ENCODE results near the gene IGSF8.

IGSF8 gene

DNA sequence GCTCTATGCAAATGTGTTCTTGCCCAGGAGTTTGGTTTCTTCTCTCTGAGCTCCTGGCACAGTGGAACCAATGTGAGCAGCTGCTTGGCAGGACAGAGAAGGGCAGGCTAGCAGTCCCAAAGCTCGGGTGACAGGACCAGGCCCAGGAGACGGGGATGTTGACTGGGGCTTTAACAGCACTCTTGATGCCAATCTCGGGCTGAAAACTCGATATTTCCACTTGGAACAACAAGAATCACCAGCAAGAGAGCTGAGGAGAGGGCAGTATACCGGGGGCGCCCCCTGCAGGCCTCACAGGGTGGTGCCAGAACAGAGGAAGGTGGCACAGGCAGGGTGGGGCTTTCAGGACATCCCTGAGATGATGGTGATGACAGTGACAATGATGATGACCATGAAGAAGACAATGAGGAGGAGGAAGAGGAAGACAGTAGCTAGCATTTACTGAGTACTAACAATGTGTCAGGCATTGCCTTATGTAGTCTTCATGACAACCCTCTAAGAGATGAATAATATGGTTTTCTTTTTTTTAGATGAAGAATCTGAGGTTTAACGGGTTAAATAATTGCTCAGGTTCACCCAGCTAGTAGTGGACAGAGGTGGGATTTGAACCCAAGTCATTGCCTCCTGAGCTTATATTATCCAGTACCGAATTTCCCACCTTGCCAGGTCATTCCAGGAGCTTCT lies 19.8 kb downstream of the IGSF8 start:
- DNase-seq (peak; percentile 73), ATAC-seq (peak; percentile 87)
- Mint-ChIP-seq H3K36me3 (ENCODE audit: low read depth) (no peaks in the 10 kb centered on the region), H3K27ac (no peak overlapping the region), H3K4me1 (peaks cover 19% of the 10 kb centered on the region), H3K27me3 (peaks cover 59% of the 10 kb centered on the region), H3K9me3 (no peaks in the 10 kb centered on the region), H3K4me3 (no peak overlapping the region)

- Mint-ChIP-seq H3K27ac (no peak overlapping the region), H3K36me3 (ENCODE audit: low read depth) (no peaks in the 10 kb centered on the region), H3K9me3 (no peaks in the 10 kb centered on the region), H3K27me3 (peaks cover 55% of the 10 kb centered on the region), H3K4me1 (peaks cover 19% of the 10 kb centered on the region), H3K4me3 (no peak overlapping the region)
- DNase-seq (no peak), ATAC-seq (no peak)
Measured at GRCh38 chr1:160077486-160077885, 20.9 kb downstream of the IGSF8 start.

- no peak overlapping the region for H3K27ac Mint-ChIP-seq
- H3K36me3 Mint-ChIP-seq (ENCODE audit: low read depth), result no peaks in the 10 kb centered on the region
- no peak overlapping the region for H3K4me3 Mint-ChIP-seq
- peaks cover 19% of the 10 kb centered on the region for H3K4me1 Mint-ChIP-seq
- no peak for ATAC-seq
- DNase-seq, result no peak
- H3K27me3 Mint-ChIP-seq, result peaks cover 55% of the 10 kb centered on the region
- no peaks in the 10 kb centered on the region for H3K9me3 Mint-ChIP-seq
Measured at GRCh38 chr1:160076295-160076694, 22.1 kb downstream of the IGSF8 start.

DNA sequence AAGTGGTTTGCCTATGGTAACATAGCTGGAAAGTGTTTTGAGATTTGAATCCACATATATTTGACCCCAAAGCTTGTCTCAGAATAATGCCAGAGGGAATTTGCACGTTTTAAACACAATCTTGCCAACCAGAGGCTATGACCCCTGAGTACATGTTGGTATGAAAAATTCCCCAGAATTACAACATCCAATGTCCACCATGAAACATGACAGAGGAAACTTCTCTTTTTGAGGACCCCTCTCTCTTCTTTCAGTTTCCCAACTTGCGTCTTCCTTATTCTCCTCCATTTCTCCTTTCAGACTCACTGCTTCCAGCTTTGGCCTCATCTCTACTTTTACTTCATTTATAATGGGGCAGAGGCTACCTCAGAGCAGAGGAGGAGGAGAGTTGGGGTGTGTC lies 22.6 kb downstream of the IGSF8 start:
- Mint-ChIP-seq H3K9me3 (no peaks in the 10 kb centered on the region), H3K36me3 (ENCODE audit: low read depth) (no peaks in the 10 kb centered on the region), H3K4me1 (peaks cover 14% of the 10 kb centered on the region), H3K27ac (no peak overlapping the region), H3K4me3 (no peak overlapping the region), H3K27me3 (peaks cover 53% of the 10 kb centered on the region)
- ATAC-seq (no peak), DNase-seq (no peak)

DNA sequence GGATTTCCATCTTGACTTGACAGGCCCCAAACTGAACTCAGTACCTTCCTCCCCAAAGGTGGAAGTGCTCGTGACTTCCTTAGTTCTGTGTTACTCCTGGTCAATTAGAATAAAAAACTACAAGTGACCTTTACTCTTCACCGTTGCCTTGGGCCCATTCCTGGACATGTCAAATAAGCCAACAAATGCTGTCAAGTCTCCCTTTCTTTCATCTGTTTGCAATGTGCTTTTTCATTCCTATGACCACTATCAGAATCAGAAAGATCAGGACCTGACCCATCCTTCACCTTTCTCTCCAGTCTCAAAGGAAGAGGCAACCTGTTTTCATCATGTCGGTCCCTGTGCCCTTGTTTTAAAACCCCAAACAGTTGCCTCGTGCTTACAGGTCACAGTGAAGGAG lies 23.6 kb downstream of the IGSF8 start:
- H3K27me3 Mint-ChIP-seq, result peaks cover 50% of the 10 kb centered on the region

DNA sequence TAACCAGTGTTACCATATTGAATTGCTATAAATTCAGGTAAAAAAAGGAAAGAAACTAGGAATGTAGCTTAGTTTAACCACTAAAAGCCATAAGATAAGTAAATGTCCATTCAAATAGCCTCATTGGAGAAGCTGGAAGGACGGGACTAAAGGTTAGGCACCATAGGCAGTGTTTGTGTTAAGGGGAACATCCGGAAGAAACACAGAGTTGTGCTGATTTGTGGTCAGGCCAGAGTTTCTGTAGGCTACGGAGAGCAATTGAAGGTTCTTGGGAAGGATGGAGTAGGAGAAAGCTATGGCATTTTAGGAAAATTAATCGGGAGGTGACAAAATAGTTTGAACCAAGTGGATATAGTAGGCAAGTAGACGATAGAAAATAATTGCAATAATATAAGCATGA lies 27.1 kb downstream of the IGSF8 start:
- DNase-seq (no peak), ATAC-seq (no peak)
- Mint-ChIP-seq H3K36me3 (ENCODE audit: low read depth) (no peaks in the 10 kb centered on the region), H3K4me1 (peaks cover 8% of the 10 kb centered on the region), H3K27ac (no peak overlapping the region), H3K27me3 (peaks cover 37% of the 10 kb centered on the region), H3K4me3 (no peak overlapping the region), H3K9me3 (no peaks in the 10 kb centered on the region)

More for the DNA sequence above, 23.6 kb downstream of the IGSF8 start:
- H3K4me1 Mint-ChIP-seq, result peaks cover 11% of the 10 kb centered on the region
- no peaks in the 10 kb centered on the region for H3K9me3 Mint-ChIP-seq
- no peak overlapping the region for H3K4me3 Mint-ChIP-seq
- ATAC-seq (no peak), DNase-seq (no peak)
- no peaks in the 10 kb centered on the region for H3K36me3 Mint-ChIP-seq (ENCODE audit: low read depth)
- H3K27ac Mint-ChIP-seq, result no peak overlapping the region

- Mint-ChIP-seq H3K27me3 (peaks cover 32% of the 10 kb centered on the region), H3K4me3 (peak overlapping the region; percentile 85), H3K27ac (no peak overlapping the region), H3K4me1 (peaks cover 8% of the 10 kb centered on the region), H3K36me3 (ENCODE audit: low read depth) (no peaks in the 10 kb centered on the region), H3K9me3 (no peaks in the 10 kb centered on the region)
- DNase-seq (peak; percentile 79), ATAC-seq (peak; percentile 81)
Measured at GRCh38 chr1:160070243-160071163, 27.9 kb downstream of the IGSF8 start.

GRCh38 chr1:160069460-160070231 lies 28.8 kb downstream of the IGSF8 start, which contains the start of gene KCNJ10:
Gene KCNJ10, minus strand, starts transcription at chr1:160070160. Its CDS starts 27,628 bp downstream, at chr1:160042532.
- ATAC-seq, result no peak
- no peaks in the 10 kb centered on the region for H3K9me3 Mint-ChIP-seq
- no peaks in the 10 kb centered on the region for H3K36me3 Mint-ChIP-seq (ENCODE audit: low read depth)
- no peak for DNase-seq
- H3K27ac Mint-ChIP-seq, result no peak within 1 kb of the TSS
- peaks cover 8% of the 10 kb centered on the region for H3K4me1 Mint-ChIP-seq
- H3K27me3 Mint-ChIP-seq, result peaks cover 32% of the 10 kb centered on the region
- peak within 1 kb of the TSS; percentile 85 for H3K4me3 Mint-ChIP-seq

DNA sequence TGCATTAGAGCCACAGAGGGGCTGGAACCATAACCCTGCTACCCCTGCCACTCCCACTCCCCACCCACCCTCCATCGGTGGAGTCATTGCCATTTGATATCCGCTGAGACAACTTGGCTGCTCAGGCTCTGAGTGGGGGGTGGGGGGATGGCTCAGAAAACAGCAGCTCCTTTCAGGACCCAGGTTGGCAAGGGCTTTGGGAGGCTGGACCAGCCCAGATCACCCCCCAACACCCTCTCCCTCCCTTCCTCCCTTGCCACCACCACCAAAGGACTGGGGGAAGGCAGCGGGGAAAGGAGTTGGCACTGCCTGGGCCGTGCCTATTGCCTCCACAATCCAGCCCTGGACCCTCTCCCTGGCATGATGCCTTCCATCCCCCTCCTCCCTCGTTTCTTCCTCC lies 30.2 kb downstream of the IGSF8 start:
- DNase-seq (no peak), ATAC-seq (no peak)
- Mint-ChIP-seq H3K27me3 (peaks cover 30% of the 10 kb centered on the region), H3K4me1 (peaks cover 8% of the 10 kb centered on the region), H3K4me3 (no peak overlapping the region), H3K27ac (no peak overlapping the region), H3K36me3 (ENCODE audit: low read depth) (no peaks in the 10 kb centered on the region), H3K9me3 (no peaks in the 10 kb centered on the region)

- no peak for DNase-seq
- Mint-ChIP-seq H3K36me3 (ENCODE audit: low read depth) (no peaks in the 10 kb centered on the region), H3K4me3 (no peak overlapping the region), H3K27ac (no peak overlapping the region), H3K9me3 (no peaks in the 10 kb centered on the region), H3K4me1 (peaks cover 8% of the 10 kb centered on the region), H3K27me3 (peaks cover 28% of the 10 kb centered on the region)
- no peak for ATAC-seq
Measured at GRCh38 chr1:160066829-160067745, 31.3 kb downstream of the IGSF8 start.

DNA sequence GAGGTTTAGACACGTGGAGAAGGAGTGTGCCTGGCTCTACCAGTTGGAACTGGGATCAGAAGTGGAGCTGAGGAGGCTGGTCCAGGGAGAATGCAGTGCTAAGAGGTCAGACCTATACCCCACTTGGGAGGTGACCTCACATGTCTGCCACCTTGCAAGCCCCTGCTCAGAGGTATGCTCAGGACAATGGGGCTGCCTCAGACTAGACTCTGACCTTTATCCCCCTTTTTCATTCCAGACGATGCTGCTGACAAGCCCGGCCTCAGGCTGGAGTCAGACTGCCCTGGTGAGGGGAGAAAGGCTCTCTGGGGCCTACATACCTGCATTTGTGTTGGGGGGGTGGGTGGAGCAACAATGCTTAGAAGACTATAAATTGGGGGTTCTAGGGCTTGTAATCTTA lies 33.7 kb downstream of the IGSF8 start:
- Mint-ChIP-seq H3K9me3 (no peaks in the 10 kb centered on the region), H3K27me3 (peaks cover 11% of the 10 kb centered on the region)
- ATAC-seq, result no peak

GRCh38 chr1:160064164-160064563 lies 34.3 kb downstream of the IGSF8 start:
- ATAC-seq (no peak), DNase-seq (no peak)
- Mint-ChIP-seq H3K27ac (no peak overlapping the region), H3K4me3 (no peak overlapping the region), H3K36me3 (ENCODE audit: low read depth) (no peaks in the 10 kb centered on the region), H3K27me3 (peaks cover 7% of the 10 kb centered on the region), H3K9me3 (no peaks in the 10 kb centered on the region), H3K4me1 (no peaks in the 10 kb centered on the region)

More for the DNA sequence above, 33.7 kb downstream of the IGSF8 start:
- H3K36me3 Mint-ChIP-seq (ENCODE audit: low read depth), result no peaks in the 10 kb centered on the region
- H3K4me1 Mint-ChIP-seq, result peaks cover 2% of the 10 kb centered on the region
- H3K4me3 Mint-ChIP-seq, result no peak overlapping the region
- no peak overlapping the region for H3K27ac Mint-ChIP-seq
- no peak for DNase-seq

DNA sequence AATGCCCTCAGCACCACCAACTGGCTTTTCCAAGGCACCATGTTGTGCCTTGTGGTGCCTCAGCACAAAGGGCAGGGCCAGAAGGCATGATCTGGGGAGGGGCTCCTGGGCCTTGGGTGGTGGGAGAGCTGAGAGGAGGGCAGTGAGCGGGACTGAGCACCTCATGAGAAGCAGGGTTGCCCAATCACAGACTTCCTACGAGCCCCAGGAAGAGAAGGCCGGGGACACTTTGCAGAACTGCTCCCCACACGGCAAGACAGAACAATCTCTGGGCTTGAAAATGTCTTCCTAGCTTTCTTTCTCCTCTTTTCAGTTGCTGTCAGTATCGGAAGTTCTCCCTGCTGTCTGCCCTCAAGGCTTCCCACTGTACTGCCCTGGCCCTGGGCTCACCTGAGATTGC lies 35.2 kb downstream of the IGSF8 start:
- H3K9me3 Mint-ChIP-seq, result no peaks in the 10 kb centered on the region
- no peaks in the 10 kb centered on the region for H3K4me1 Mint-ChIP-seq
- no peak overlapping the region for H3K4me3 Mint-ChIP-seq
- no peak for DNase-seq
- H3K36me3 Mint-ChIP-seq (ENCODE audit: low read depth), result no peaks in the 10 kb centered on the region
- no peak for ATAC-seq
- no peaks in the 10 kb centered on the region for H3K27me3 Mint-ChIP-seq
- no peak overlapping the region for H3K27ac Mint-ChIP-seq

GRCh38 chr1:160062230-160062532 lies 36.2 kb downstream of the IGSF8 start:
- Mint-ChIP-seq H3K4me3 (no peak overlapping the region), H3K9me3 (no peaks in the 10 kb centered on the region), H3K27ac (no peak overlapping the region), H3K36me3 (ENCODE audit: low read depth) (no peaks in the 10 kb centered on the region), H3K4me1 (no peaks in the 10 kb centered on the region), H3K27me3 (no peaks in the 10 kb centered on the region)
- no peak for DNase-seq
- no peak for ATAC-seq
